Islet of Langerhans (tissue), 1 donor: ENCODE measurements around the gene FAM133A.

ENCODE experiments used
- FAIRE-seq: peaks from one replicate; lab custom pipeline; 2011; peaks lifted over from hg19 to GRCh38; lab: Jason Lieb, UNC

FAM133A gene

DNA sequence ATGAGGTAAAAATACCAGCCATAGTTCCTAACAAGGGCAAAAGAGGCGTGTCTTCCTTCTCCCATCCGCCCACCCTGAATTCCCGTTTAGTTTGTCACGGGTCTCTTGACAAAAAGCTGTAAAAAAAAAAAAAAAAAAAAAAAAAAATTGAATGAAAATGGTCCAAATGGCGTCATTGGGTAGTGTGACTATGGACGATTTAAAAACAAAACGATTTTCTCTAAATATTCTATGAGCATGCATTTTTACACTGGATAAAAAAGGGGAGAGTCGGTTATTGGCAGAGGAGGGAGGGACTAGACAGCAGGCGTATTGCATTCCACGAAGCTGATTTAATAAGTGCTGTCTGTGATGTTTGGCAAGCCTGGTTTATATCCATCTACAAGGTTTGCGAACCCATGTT is at the start of gene FAM133A:
TSS of gene FAM133A (plus strand) at position 338 of the 403 bp plus-strand sequence. CDS start 35,214 bp downstream, outside the sequence.
- no peak for FAIRE-seq

DNA sequence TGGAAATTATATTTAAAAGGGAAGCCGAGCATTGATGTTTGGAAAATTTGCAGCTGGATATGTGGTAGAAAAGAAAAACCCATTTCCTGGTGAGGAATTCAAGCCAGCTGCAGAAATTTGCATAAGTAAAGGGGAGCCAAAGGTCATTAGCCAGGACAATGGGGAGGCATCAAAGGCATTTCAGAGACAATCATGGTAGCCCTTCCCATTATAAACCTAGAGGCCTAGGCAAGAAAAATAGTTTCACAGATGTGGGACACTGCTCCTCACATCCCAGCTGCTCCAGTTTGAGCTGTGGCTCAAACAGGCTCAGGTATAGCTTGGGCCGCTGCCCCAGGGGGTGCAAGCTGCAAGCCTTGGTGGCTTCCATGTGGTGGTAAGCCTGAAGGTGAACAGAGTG is 36.4 kb upstream of the FAM133A start:
- FAIRE-seq = no peak

DNA sequence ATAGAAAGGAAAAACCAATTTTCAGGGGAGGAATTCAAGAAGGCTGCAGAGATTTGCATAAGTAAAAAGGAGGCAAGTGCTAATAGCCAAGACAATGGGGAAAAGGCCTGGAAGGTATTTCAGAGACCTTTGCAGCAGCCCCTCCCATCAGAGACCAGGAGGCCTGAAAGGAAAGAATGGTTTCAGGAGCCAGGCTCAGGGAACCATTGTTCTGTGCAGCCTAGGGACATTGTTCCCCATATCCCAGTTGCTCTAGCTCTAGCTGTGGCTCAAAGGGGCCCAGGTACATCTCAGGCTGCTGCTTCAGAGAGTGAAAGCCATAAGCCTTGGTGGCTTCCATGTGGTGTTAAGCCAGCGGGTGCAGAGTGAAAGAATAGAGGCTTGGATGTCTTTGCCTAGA is 24.6 kb upstream of the FAM133A start:
- no peak for FAIRE-seq

DNA sequence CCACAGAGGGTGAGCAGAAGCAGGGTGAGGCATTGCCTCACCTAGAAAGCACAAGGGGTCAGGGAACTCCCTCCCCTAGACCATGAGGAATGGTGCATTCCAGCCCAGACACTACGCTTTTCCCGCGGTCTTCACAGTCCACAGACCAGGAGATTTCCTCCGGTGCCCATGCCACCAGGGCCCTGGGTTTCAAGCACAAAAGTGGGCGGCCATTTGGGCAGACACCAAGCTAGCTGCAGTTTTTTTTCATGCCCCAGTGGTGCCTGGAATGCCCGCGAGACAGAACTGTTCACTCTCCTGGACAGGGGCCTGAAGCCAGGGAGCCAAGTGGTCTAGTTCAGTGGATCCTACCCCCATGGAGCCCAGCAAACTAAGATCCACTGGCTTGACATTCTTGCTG is 13.4 kb upstream of the FAM133A start:
- no peak for FAIRE-seq

DNA sequence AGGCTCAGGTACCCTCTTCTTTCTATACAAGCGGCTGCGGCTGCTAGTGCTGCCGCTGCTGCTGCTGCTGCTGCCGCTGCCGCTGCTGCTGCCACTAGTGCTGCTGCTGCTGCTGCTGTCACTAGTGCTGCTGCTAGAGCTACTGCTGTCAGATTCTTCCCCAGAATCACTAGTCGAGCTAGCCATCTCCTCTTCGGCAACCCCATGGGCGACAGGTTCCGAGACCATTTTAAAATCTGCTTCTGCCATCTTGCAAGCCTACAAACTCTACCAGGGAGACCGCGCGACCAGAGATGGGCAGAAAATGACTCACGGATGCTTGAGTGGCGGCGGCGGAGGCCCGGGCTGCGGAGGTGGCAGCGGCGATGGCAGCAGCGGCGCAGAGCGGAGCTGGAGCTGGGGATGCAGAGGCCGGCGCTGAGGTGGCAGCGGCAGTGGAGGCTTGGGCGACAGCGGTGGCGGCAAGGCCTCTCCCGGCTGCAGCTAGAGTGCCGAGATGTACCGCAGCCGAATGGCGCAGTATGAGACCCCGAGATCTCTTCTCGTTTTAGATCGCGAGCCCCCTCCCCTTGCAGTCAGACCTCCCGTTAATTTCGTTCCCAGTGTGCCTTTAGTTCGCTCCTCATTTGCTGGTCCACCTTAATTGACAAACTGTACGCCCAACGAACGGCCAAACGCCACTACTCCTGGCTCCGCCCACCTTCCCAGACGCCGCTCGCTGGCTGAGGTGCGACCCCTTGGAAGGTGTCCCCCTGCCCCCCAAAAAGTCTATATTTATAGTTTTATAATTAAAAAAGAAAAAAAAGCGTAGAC is 744 bp upstream of the FAM133A start, which contains the start of gene NAP1L3:
TSS of gene NAP1L3 (minus strand) at position 523 of the 813 bp plus-strand sequence. CDS start at position 249, 274 bp downstream.
- peak; percentile 99 for FAIRE-seq

DNA sequence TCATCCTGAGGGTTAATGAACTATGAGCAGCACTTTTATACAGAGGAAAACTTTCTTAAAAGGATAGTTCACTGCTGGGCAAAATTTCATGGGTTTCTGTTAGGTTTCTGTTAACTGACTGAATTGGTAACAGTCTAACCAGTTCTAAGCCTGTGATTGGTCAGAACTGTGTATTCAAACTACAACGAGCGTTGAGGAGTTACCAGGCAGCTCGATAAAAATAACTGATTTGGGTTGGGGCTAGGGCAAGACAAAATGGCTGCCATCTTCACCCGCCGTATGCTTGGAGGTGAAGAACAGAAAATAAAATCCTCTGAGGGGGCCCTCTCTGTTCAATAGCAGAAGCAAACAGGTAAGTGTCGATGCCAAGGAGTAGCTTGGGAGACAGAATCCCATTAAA is 22.0 kb downstream of the FAM133A start:
- no peak for FAIRE-seq

DNA sequence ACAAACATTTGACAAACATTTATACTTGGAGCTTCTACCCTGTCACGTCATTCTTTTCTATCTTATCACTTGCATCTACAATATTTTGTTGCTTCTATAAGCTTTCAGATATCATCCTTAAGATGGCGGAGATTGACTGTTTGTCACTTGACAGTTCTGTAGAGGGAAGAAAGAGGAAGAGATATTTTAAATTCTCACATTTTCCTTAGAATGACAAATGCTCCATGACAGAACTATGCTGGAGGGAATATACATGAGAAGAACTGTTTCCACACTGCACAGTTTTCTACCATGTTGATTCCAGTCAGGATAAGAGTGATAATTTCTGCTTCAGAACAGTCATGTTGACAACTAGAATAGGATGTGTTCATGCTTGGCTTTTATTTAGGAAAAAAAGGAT is 29.7 kb downstream of the FAM133A start:
- FAIRE-seq = no peak

DNA sequence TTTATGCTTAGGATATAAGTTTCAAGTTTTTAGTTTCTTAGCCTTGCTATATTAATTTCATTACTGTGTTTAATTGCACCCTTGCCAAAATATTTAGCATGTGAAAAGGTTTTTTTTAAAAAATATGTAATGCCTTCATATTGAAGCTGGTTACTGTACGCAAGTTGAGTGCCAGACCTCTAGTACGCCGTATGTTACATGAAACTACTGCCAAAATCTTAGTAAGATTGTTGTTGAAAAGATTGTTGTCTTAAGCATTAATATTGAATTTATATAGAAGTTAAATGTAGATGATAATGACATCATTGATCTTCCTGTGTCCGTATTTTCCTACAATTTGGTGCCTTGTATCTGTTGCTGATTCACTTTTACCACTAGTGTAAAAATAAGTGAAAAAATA is 37.1 kb downstream of the FAM133A start:
- peak; percentile 24 for FAIRE-seq

DNA sequence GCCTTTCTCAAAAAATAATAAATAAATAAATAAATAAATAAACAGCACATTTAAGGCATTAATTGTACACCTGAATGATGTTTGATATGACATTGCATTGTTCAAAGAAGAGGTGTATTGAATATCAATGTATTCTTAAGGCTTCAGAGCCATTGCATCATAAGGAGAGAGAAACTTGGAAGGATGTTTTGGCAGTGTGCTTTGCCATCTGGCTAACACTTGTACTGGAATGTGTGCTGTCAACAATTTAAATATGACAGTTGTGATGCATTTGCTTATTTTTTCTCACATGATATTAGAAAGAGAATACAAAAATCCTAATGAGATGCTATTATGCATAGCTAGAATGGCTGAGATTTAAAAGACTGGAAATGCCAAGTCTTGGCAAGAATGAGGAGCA is 67.8 kb downstream of the FAM133A start:
- no peak for FAIRE-seq

DNA sequence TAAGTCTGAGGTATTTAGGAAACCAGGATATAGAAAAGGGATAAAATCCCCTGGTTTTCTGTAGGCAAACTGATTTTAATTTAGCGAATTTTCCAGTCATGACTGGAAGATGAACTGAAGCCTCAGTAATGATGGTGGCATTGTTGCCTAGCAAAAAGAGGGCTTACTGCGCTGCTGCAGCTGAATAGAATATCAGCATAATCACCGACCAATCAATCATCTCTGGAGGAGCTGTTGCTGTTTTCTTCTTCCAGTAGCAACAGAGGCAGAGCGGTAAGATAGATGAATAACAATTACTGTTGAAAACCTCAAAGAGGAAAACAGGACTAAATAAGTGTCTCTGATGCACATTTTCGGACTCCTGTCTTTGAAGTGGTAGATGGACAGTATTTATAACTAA is 86.2 kb downstream of the FAM133A start:
- no peak for FAIRE-seq
